A673 (cell line): ENCODE measurements around the gene NEK7.
"Not testable (repeated sequence)": the region's sequence is repeated elsewhere in the genome, so short reads cannot be mapped to it uniquely, and the experiment has no call there.

ENCODE experiments used
- CTCF ChIP-seq: fragments of 300-800, 200-600 bp; sonication (generic); conservative IDR thresholded peaks from 2 replicates; pipeline ENCODE4 v1.5.1; 2017; ENCODE audit warnings: low read depth, mild to moderate bottlenecking, antibody characterized with exemption, low read length, moderate library complexity, mixed read lengths
- EZH2 ChIP-seq: fragments of 200-600 bp; sonication (generic); IDR thresholded peaks from 2 replicates; pipeline ENCODE4 v1.6.1; 2017; ENCODE audit warnings: borderline replicate concordance, low read depth, mild to moderate bottlenecking, mixed read lengths, antibody characterized with exemption, low read length; ENCODE audit not compliant: poor library complexity, severe bottlenecking

- TF ChIP-seq CTCF, EZH2: not testable (repeated sequence)
Observed at GRCh38 chr1:198314817-198315216, 158.0 kb downstream of the NEK7 start.
